Epithelial cell of esophagus (primary cell): ENCODE measurements around the gene EIF2A.
"Not testable (repeated sequence)": the region's sequence is repeated elsewhere in the genome, so short reads cannot be mapped to it uniquely, and the experiment has no call there.

Experiments used
- DNase-seq: peaks from one replicate; pipeline ENCODE4 v3.0.0; 2010; ENCODE audit warnings: low read depth
- H3K4me3 ChIP-seq: 2 replicates; pipeline ENCODE4 v1.5.1; 2011; ENCODE audit warnings: mild to moderate bottlenecking, low read length, control low read depth
- TF ChIP-seq, protein P1 (sequence below): IDR thresholded peaks from 2 replicates; pipeline ENCODE4 v1.5.1; 2011; ENCODE audit warnings: low read depth, mild to moderate bottlenecking, low read length, control low read depth, inconsistent platforms; ENCODE audit not compliant: insufficient read depth; ENCODE audit errors: missing control alignments

The EIF2A gene

DNA sequence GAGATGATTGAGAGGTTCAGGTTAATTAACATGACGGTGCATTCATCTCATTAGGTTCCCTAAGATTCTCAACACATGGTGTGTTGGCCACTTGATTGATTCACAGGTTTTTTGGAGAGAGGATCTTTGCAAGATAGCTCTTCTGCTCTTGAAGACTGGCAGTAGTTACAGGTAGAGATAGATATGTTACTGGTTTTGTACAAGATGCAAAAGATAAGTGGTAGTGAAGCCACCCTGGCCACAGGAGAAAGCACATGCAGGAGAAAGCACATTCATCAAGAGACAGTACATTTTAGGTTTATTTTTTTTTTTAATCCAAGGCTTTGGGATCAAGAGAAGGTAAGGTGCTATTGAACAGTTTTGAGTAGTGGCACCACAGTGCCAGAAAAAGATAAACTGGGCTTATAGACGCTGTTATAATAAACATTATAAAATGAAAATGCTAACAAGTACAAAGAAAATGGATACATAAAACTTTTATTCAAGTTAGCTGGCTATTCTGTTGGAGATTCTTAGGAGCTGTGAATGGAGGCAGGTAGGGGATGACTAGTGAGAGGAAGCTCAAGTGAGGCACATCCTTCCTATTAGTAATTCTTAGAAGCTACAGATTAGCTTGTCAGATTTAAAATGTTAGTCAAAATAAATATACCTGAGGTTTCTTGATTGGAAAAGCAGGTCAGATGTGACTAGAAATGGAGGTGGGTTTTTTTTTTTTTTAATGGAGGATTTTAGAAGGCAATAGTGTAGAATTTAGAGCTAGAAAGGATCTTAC, 67.3 kb downstream of the EIF2A start:
- TF ChIP-seq, protein P1, sequence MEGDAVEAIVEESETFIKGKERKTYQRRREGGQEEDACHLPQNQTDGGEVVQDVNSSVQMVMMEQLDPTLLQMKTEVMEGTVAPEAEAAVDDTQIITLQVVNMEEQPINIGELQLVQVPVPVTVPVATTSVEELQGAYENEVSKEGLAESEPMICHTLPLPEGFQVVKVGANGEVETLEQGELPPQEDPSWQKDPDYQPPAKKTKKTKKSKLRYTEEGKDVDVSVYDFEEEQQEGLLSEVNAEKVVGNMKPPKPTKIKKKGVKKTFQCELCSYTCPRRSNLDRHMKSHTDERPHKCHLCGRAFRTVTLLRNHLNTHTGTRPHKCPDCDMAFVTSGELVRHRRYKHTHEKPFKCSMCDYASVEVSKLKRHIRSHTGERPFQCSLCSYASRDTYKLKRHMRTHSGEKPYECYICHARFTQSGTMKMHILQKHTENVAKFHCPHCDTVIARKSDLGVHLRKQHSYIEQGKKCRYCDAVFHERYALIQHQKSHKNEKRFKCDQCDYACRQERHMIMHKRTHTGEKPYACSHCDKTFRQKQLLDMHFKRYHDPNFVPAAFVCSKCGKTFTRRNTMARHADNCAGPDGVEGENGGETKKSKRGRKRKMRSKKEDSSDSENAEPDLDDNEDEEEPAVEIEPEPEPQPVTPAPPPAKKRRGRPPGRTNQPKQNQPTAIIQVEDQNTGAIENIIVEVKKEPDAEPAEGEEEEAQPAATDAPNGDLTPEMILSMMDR = no peak
- no peak overlapping the region for H3K4me3 ChIP-seq
- no peak for DNase-seq

DNA sequence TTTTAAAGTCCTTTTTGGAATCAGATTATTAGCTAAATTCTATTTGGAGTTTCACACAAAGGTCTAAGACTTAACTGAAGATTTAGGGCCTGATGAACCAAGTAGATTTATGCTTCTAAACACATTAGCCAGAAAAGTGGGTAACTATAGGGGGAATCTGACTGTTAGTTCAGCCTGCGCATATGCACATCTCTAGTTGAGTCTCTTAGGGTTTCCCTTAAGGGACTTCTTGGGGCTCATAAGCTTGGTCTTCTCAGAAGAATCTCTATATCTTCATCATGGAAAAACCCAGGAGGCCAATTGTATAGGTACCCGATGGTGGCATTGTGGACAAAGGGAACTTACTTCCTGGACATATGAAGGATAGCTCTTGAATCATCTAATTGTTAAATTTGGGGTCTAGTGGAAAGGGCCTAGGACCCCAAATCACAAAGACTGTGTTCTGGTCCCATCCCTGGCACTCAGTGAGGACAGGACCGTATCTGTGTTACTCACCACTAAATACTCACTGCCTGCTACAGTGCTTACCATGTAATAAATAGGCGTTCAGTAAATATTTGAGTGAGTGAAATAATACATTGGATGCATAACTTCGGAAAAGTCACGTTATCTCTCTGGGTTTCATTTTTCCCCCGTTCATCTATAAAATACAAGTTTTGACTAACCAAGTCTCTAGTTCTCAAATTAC, 73.6 kb downstream of the EIF2A start:
- no peak overlapping the region for H3K4me3 ChIP-seq
- TF ChIP-seq, protein P1 = no peak

DNA sequence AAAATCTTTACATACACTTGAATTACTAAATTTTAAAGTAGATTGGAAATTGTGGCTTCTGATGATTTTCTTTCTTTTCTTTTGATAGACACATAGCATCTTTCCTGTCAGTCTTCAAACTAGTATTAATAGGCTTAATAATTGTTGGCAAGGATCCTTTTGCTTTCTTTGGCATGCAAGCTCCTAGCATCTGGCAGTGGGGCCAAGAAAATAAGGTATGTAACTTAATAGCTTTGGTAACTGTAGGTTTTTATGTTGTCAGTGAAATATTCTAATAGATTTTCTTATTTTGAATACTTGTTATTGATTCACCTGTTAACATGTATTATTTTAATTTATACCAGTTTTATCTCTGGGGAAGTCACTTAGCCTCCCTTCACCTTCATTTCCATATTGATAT, 76.4 kb downstream of the EIF2A start:
- not testable (repeated sequence) for DNase-seq, H3K4me3 ChIP-seq

More for the DNA sequence above, 73.6 kb downstream of the EIF2A start:
- no peak for DNase-seq

DNA sequence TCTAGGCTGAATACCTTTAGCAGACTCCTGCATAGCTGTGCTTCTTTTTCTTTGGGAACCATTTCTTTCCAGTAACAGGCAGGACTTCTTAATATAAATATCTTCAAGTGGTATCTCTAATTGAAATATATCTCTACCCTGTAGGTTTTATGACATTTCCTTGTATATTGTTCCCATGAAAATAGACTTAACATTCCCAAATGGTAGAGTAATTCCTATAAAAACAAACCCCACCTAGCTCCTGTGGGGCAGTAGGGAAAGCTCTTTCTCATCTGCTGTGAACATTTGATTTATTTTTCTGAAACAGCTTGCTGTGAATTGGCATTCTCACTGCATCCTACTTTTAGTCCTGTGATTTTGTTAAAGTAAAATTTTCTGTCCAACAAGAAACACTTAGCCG, 77.4 kb downstream of the EIF2A start:
- DNase-seq = no peak
- TF ChIP-seq, protein P1 = no peak
- no peak overlapping the region for H3K4me3 ChIP-seq

DNA sequence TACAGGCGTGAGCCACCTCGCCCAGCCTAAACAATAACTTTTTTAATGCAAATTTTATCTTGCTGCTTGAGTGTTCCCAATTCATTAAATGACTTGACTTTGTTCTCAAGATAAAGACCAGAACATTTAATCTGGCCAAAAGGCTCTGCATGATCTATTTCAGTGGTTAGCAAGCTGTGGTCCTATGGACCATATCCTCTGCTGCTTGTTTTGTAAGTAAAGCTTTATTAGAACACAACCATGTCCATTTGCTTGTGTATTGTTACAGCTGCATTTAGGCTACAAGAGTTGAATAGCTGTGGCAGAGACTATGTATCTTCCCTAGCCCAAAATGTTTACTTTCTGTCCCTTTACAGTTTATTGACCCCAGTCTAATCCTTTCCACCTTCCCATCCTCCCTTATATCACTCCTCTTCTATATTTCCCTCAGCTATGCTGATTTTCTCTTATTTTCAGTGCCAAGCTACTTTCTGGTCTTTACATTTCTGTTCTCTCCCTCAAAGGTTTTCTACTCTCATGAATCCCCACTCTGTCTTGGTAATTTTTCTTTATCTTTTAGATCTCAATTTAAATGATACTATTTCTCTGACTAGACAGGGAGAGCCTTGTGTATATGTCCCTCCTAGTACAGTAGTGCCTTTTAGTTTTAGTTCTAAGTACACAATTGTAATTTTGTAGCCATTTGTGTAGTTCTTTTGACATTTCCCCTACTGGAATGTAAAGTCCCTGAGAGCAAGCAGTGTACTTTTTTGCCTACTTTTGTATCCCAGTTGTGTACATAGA, 79.8 kb downstream of the EIF2A start:
- H3K4me3 ChIP-seq = no peak overlapping the region
- TF ChIP-seq, protein P1 = no peak
- no peak for DNase-seq

DNA sequence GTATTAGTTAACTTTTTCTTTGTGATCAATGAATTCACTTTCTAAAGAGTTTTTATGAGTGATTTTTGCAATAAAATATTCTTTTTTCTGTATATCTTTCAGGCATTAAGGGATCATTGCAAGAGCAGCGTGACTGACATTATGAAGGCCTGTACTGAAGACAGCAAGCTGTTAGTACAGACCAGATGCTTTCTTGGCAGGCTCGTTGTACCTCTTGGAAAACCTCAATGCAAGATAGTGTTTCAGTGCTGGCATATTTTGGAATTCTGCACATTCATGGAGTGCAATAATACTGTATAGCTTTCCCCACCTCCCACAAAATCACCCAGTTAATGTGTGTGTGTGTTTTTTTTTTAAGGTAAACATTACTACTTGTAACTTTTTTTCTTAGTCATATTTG, 81.0 kb downstream of the EIF2A start:
- DNase-seq = no peak

More for the DNA sequence above, 81.0 kb downstream of the EIF2A start:
- TF ChIP-seq, protein P1 = no peak
- no peak overlapping the region for H3K4me3 ChIP-seq
